Measurements from ENCODE around the gene BDH2. TPM values are rescaled to one million over a fixed set of nuclear protein-coding genes. Genes with fewer than 3 reads are reported as not detected.

BDH2 gene
- total and polyA plus RNA-seq, 5 donors from 2014 or later: 14.7 to 44.6 (median 35.3) TPM

- Mint-ChIP-seq H3K27me3 (no peaks in the 10 kb centered on the region), H3K9me3 (no peaks in the 10 kb centered on the region), H3K36me3 (no peaks in the 10 kb centered on the region), H3K4me3 (peak overlapping the region; percentile 79 to 99 (median 92)), H3K27ac (no peak overlapping the region), H3K4me1 (peaks cover 5 to 35% (median 27%) of the 10 kb centered on the region in 4 donors)
- Histone ChIP-seq H3K4me3 (ENCODE audit: low read depth, low read length) (peak overlapping the region; percentile 96), H3K9me3 (ENCODE audit: control insufficient read depth in 2 of 2, low read length in 2 of 2) (no peaks in the 10 kb centered on the region), H3K27me3 (ENCODE audit: control insufficient read depth, insufficient read depth, low read length) (no peaks in the 10 kb centered on the region), H3K36me3 (ENCODE audit: control insufficient read depth, insufficient read depth, low read length) (no peaks in the 10 kb centered on the region), H3K4me1 (ENCODE audit: control insufficient read depth, insufficient read depth, low read length, poor library complexity, severe bottlenecking) (peaks cover 15% of the 10 kb centered on the region), H3K27ac (ENCODE audit: insufficient read depth, low read length, poor library complexity, severe bottlenecking) (no peak overlapping the region)
- DNase-seq (no peak), ATAC-seq (ENCODE audit: low read depth in 2 of 2) (no peak)
Observed at GRCh38 chr4:103098341-103098740, 1.3 kb downstream of the BDH2 start.

DNA sequence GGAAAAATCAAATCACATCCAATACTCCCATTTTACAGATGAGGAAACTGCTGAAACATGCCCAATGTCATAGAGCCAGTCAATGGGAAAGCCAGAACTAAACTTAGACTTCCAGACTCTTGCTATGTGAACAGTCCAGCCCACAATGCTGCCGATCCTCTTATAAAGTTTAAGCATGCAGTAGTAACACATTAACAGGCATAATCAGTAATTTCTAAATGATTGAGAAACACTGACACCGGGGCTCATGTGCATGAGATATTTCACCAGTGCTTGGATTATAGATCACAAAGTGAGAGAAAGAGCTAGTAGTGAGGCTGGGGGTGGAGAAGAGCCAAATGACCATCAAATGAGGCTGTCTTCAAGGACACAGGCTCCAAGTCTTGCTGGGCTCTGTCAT, 2.5 kb downstream of the BDH2 start:
- H3K9me3 ChIP-seq (ENCODE audit: control insufficient read depth in 2 of 2, low read length in 2 of 2): no peaks in the 10 kb centered on the region
- DNase-seq (no peak), ATAC-seq (ENCODE audit: low read depth in 2 of 2) (no peak)
- Mint-ChIP-seq H3K36me3 (peaks cover 5% of the 10 kb centered on the region), H3K27me3 (no peaks in the 10 kb centered on the region), H3K4me3 (no peak overlapping the region), H3K27ac (no peak overlapping the region), H3K9me3 (no peaks in the 10 kb centered on the region), H3K4me1 (peaks cover 9 to 45% (median 33%) of the 10 kb centered on the region in 4 donors)
- H3K4me3 ChIP-seq (ENCODE audit: low read depth, low read length): no peak overlapping the region
- H3K36me3 ChIP-seq (ENCODE audit: control insufficient read depth, insufficient read depth, low read length): no peaks in the 10 kb centered on the region
- H3K27me3 ChIP-seq (ENCODE audit: control insufficient read depth, insufficient read depth, low read length): no peaks in the 10 kb centered on the region
- H3K27ac ChIP-seq (ENCODE audit: insufficient read depth, low read length, poor library complexity, severe bottlenecking): no peak overlapping the region
- H3K4me1 ChIP-seq (ENCODE audit: control insufficient read depth, insufficient read depth, low read length, poor library complexity, severe bottlenecking): peaks cover 15% of the 10 kb centered on the region

- Histone ChIP-seq H3K36me3 (ENCODE audit: control insufficient read depth, insufficient read depth, low read length) (peaks cover 10% of the 10 kb centered on the region), H3K4me3 (ENCODE audit: low read depth, low read length) (no peak overlapping the region), H3K27me3 (ENCODE audit: control insufficient read depth, insufficient read depth, low read length) (no peaks in the 10 kb centered on the region), H3K9me3 (ENCODE audit: control insufficient read depth in 2 of 2, low read length in 2 of 2) (no peaks in the 10 kb centered on the region), H3K4me1 (ENCODE audit: control insufficient read depth, insufficient read depth, low read length, poor library complexity, severe bottlenecking) (peaks cover 15% of the 10 kb centered on the region), H3K27ac (ENCODE audit: insufficient read depth, low read length, poor library complexity, severe bottlenecking) (no peak overlapping the region)
- DNase-seq: no peak
- no peak overlapping the region for H3K27ac Mint-ChIP-seq
- H3K36me3 Mint-ChIP-seq: peaks cover 5% of the 10 kb centered on the region
- H3K9me3 Mint-ChIP-seq: no peaks in the 10 kb centered on the region
- no peak overlapping the region for H3K4me3 Mint-ChIP-seq
- no peaks in the 10 kb centered on the region for H3K27me3 Mint-ChIP-seq
- no peak for ATAC-seq (ENCODE audit: low read depth in 2 of 2)
- H3K4me1 Mint-ChIP-seq: peaks cover 15 to 52% (median 38%) of the 10 kb centered on the region in 4 donors
Observed at GRCh38 chr4:103095080-103095479, 4.6 kb downstream of the BDH2 start.

DNA sequence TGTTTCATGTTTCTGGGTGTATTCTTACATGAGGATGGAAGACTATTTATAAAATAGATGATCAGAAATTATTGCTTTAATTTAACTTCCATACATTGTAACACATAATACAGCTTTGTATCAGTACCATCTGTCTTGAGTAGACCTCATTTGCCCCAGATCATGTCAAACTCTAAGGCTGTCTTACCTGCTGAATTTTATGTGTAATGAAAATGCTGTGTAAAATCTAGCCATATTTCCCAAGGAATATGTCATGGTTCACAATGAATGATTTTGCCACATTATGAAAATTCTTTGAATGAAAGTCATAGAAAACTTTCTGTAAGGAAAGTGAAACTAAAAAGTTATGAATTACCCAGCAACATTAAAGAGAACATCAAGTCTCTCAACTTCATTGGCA, 7.4 kb downstream of the BDH2 start:
- peaks cover 25% of the 10 kb centered on the region for H3K36me3 ChIP-seq (ENCODE audit: control insufficient read depth, insufficient read depth, low read length)
- no peak overlapping the region for H3K27ac ChIP-seq (ENCODE audit: insufficient read depth, low read length, poor library complexity, severe bottlenecking)
- no peaks in the 10 kb centered on the region for H3K27me3 Mint-ChIP-seq
- no peaks in the 10 kb centered on the region for H3K9me3 Mint-ChIP-seq
- no peaks in the 10 kb centered on the region for H3K27me3 ChIP-seq (ENCODE audit: control insufficient read depth, insufficient read depth, low read length)
- no peaks in the 10 kb centered on the region for H3K9me3 ChIP-seq (ENCODE audit: control insufficient read depth in 2 of 2, low read length in 2 of 2)
- ATAC-seq (ENCODE audit: low read depth in 2 of 2) (no peak), DNase-seq (peak in 1 of 3 donors; percentile 39)
- peak overlapping the region; percentile 51 for H3K4me3 ChIP-seq (ENCODE audit: low read depth, low read length)
- no peak overlapping the region for H3K4me3 Mint-ChIP-seq
- H3K36me3 Mint-ChIP-seq: peaks cover 14% of the 10 kb centered on the region
- peaks cover 10 to 26% (median 17%) of the 10 kb centered on the region in 4 donors for H3K4me1 Mint-ChIP-seq
- peak overlapping the region in 1 of 3 donors; percentile 73 for H3K27ac Mint-ChIP-seq
- H3K4me1 ChIP-seq (ENCODE audit: control insufficient read depth, insufficient read depth, low read length, poor library complexity, severe bottlenecking): no peaks in the 10 kb centered on the region

- H3K27ac ChIP-seq (ENCODE audit: insufficient read depth, low read length, poor library complexity, severe bottlenecking): no peak overlapping the region
- Mint-ChIP-seq H3K27me3 (no peaks in the 10 kb centered on the region), H3K9me3 (no peaks in the 10 kb centered on the region), H3K4me1 (peaks cover 10 to 23% (median 12%) of the 10 kb centered on the region in 4 donors), H3K27ac (peak overlapping the region in 1 of 3 donors; percentile 73), H3K36me3 (peaks cover 19% of the 10 kb centered on the region), H3K4me3 (no peak overlapping the region)
- H3K9me3 ChIP-seq (ENCODE audit: control insufficient read depth in 2 of 2, low read length in 2 of 2): no peaks in the 10 kb centered on the region
- H3K4me1 ChIP-seq (ENCODE audit: control insufficient read depth, insufficient read depth, low read length, poor library complexity, severe bottlenecking): no peaks in the 10 kb centered on the region
- DNase-seq: peak; percentile 21 to 88 (median 64)
- peak overlapping the region; percentile 51 for H3K4me3 ChIP-seq (ENCODE audit: low read depth, low read length)
- peak; percentile 61 to 67 for ATAC-seq (ENCODE audit: low read depth in 2 of 2)
- H3K36me3 ChIP-seq (ENCODE audit: control insufficient read depth, insufficient read depth, low read length): peaks cover 29% of the 10 kb centered on the region
- no peaks in the 10 kb centered on the region for H3K27me3 ChIP-seq (ENCODE audit: control insufficient read depth, insufficient read depth, low read length)
Observed at GRCh38 chr4:103091601-103092223, 7.9 kb downstream of the BDH2 start.

- H3K9me3 ChIP-seq (ENCODE audit: control insufficient read depth in 2 of 2, low read length in 2 of 2): no peaks in the 10 kb centered on the region
- ATAC-seq (ENCODE audit: low read depth in 2 of 2) (no peak), DNase-seq (peak in 1 of 3 donors; percentile 15)
- Mint-ChIP-seq H3K9me3 (no peaks in the 10 kb centered on the region), H3K27me3 (no peaks in the 10 kb centered on the region), H3K4me3 (no peak overlapping the region), H3K4me1 (peaks cover 10 to 22% (median 11%) of the 10 kb centered on the region in 4 donors), H3K27ac (no peak overlapping the region), H3K36me3 (peaks cover 31% of the 10 kb centered on the region)
- no peaks in the 10 kb centered on the region for H3K4me1 ChIP-seq (ENCODE audit: control insufficient read depth, insufficient read depth, low read length, poor library complexity, severe bottlenecking)
- no peaks in the 10 kb centered on the region for H3K27me3 ChIP-seq (ENCODE audit: control insufficient read depth, insufficient read depth, low read length)
- H3K27ac ChIP-seq (ENCODE audit: insufficient read depth, low read length, poor library complexity, severe bottlenecking): no peak overlapping the region
- H3K4me3 ChIP-seq (ENCODE audit: low read depth, low read length): no peak overlapping the region
- peaks cover 42% of the 10 kb centered on the region for H3K36me3 ChIP-seq (ENCODE audit: control insufficient read depth, insufficient read depth, low read length)
Observed at GRCh38 chr4:103089481-103089880, 10.2 kb downstream of the BDH2 start.

- Histone ChIP-seq H3K36me3 (ENCODE audit: control insufficient read depth, insufficient read depth, low read length) (peaks cover 44% of the 10 kb centered on the region), H3K27me3 (ENCODE audit: control insufficient read depth, insufficient read depth, low read length) (no peaks in the 10 kb centered on the region), H3K4me3 (ENCODE audit: low read depth, low read length) (no peak overlapping the region), H3K27ac (ENCODE audit: insufficient read depth, low read length, poor library complexity, severe bottlenecking) (no peak overlapping the region), H3K9me3 (ENCODE audit: control insufficient read depth in 2 of 2, low read length in 2 of 2) (no peaks in the 10 kb centered on the region), H3K4me1 (ENCODE audit: control insufficient read depth, insufficient read depth, low read length, poor library complexity, severe bottlenecking) (no peaks in the 10 kb centered on the region)
- Mint-ChIP-seq H3K4me3 (no peak overlapping the region), H3K36me3 (peaks cover 31% of the 10 kb centered on the region), H3K4me1 (peaks cover 2 to 4% (median 2%) of the 10 kb centered on the region in 4 donors), H3K27me3 (no peaks in the 10 kb centered on the region), H3K9me3 (no peaks in the 10 kb centered on the region), H3K27ac (peak overlapping the region in 1 of 3 donors; percentile 42)
- DNase-seq: no peak
- no peak for ATAC-seq (ENCODE audit: low read depth in 2 of 2)
Observed at GRCh38 chr4:103086551-103086950, 13.1 kb downstream of the BDH2 start.

GRCh38 chr4:103085555-103086196, 14.0 kb downstream of the BDH2 start:
- H3K9me3 ChIP-seq (ENCODE audit: control insufficient read depth in 2 of 2, low read length in 2 of 2): no peaks in the 10 kb centered on the region
- no peaks in the 10 kb centered on the region for H3K27me3 Mint-ChIP-seq
- H3K36me3 ChIP-seq (ENCODE audit: control insufficient read depth, insufficient read depth, low read length): peaks cover 40% of the 10 kb centered on the region
- H3K4me1 Mint-ChIP-seq: no peaks in the 10 kb centered on the region
- ATAC-seq (ENCODE audit: low read depth in 2 of 2) (no peak), DNase-seq (no peak)
- H3K4me1 ChIP-seq (ENCODE audit: control insufficient read depth, insufficient read depth, low read length, poor library complexity, severe bottlenecking): no peaks in the 10 kb centered on the region
- H3K36me3 Mint-ChIP-seq: peaks cover 33% of the 10 kb centered on the region
- no peak overlapping the region for H3K27ac Mint-ChIP-seq
- no peak overlapping the region for H3K4me3 Mint-ChIP-seq
- H3K27me3 ChIP-seq (ENCODE audit: control insufficient read depth, insufficient read depth, low read length): no peaks in the 10 kb centered on the region
- no peak overlapping the region for H3K4me3 ChIP-seq (ENCODE audit: low read depth, low read length)
- H3K9me3 Mint-ChIP-seq: no peaks in the 10 kb centered on the region
- H3K27ac ChIP-seq (ENCODE audit: insufficient read depth, low read length, poor library complexity, severe bottlenecking): no peak overlapping the region
